ENCODE measurements around the gene TBC1D1. TPM values are rescaled to one million over a fixed set of nuclear protein-coding genes. Genes with fewer than 3 reads are reported as not detected.

The TBC1D1 gene
- polyA plus RNA-seq, 3 donors: 23.3 to 70.0 (median 31.5) TPM

DNA sequence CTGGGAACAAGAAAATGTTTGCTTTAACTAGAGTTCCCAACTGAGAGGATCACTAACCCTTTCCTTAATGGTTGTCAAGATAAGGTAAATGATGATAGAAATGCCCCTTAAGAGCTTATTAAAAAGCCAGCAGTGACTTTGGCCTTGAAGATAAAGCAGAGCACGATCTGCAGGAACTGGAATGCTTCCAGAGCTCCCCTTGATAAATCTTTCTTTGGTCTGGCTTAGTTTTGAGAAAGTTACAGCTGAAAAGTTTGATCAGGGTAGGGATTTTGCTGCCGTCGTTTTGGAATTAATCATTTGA, 133.3 kb downstream of the TBC1D1 start:
- H3K27ac ChIP-seq (ENCODE audit: low read depth in 1 of 2, low read length in 2 of 2): peak overlapping the region in 1 of 2 donors; percentile 80
- no peaks in the 10 kb centered on the region for H3K27me3 ChIP-seq (ENCODE audit: control insufficient read depth in 2 of 2, insufficient read depth in 2 of 2, low read length in 2 of 2)
- H3K36me3 Mint-ChIP-seq: peaks cover 62 to 84% of the 10 kb centered on the region in 2 donors
- peaks cover 10 to 16% of the 10 kb centered on the region in 2 donors for H3K4me1 ChIP-seq (ENCODE audit: control insufficient read depth in 1 of 2, insufficient read depth in 2 of 2, low read length in 2 of 2)
- intact Hi-C loops (cut with micrococcal nuclease): loop anchor here in 1 of 2 donors (5.0 kb wide), 1 partner anchor 52 kb away; no protein-coding TSS in a partner anchor
- peak overlapping the region; percentile 62 to 87 for H3K4me3 Mint-ChIP-seq
- H3K9me3 Mint-ChIP-seq: no peaks in the 10 kb centered on the region
- peaks cover 23% of the 10 kb centered on the region for H3K79me2 ChIP-seq (ENCODE audit: insufficient read depth, low read length)
- peaks cover 58 to 75% of the 10 kb centered on the region in 2 donors for H3K36me3 ChIP-seq (replicated peaks in 1 of 2; ENCODE audit: control insufficient read depth in 1 of 2, insufficient read depth in 2 of 2, low read length in 2 of 2)
- peak overlapping the region; percentile 33 to 72 (median 72) for H3K4me3 ChIP-seq (replicated peaks in 1 of 3; ENCODE audit: low read depth in 2 of 3, low read length in 3 of 3)
- H3K4me1 Mint-ChIP-seq: peaks cover 21% of the 10 kb centered on the region
- no peaks in the 10 kb centered on the region for H4K20me1 ChIP-seq (ENCODE audit: insufficient read depth, low read length)
- no peak for DNase-seq
- 60% methylated on average over 1 of the region's 3 CpGs for WGBS (ENCODE audit: insufficient coverage)
- peak overlapping the region; percentile 62 for H3K4me2 ChIP-seq (replicated peaks; ENCODE audit: extremely low read depth, low read length, poor library complexity, severe bottlenecking)
- peaks cover 0 to 2% (median 0%) of the 10 kb centered on the region in 3 donors for H3K27me3 Mint-ChIP-seq (ENCODE audit: low read depth in 3 of 3)
- H3K27ac Mint-ChIP-seq: peak overlapping the region; percentile 85 to 95 (median 92)
- TF ChIP-seq, protein P1, sequence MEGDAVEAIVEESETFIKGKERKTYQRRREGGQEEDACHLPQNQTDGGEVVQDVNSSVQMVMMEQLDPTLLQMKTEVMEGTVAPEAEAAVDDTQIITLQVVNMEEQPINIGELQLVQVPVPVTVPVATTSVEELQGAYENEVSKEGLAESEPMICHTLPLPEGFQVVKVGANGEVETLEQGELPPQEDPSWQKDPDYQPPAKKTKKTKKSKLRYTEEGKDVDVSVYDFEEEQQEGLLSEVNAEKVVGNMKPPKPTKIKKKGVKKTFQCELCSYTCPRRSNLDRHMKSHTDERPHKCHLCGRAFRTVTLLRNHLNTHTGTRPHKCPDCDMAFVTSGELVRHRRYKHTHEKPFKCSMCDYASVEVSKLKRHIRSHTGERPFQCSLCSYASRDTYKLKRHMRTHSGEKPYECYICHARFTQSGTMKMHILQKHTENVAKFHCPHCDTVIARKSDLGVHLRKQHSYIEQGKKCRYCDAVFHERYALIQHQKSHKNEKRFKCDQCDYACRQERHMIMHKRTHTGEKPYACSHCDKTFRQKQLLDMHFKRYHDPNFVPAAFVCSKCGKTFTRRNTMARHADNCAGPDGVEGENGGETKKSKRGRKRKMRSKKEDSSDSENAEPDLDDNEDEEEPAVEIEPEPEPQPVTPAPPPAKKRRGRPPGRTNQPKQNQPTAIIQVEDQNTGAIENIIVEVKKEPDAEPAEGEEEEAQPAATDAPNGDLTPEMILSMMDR (IDR thresholded peaks at IDR 0.05): no peak
- H2AFZ ChIP-seq (ENCODE audit: insufficient read depth, low read depth, low read length, poor library complexity, severe bottlenecking): peak overlapping the region; percentile 51
- H3K9ac ChIP-seq (ENCODE audit: insufficient read depth, low read length, poor library complexity, severe bottlenecking): peak overlapping the region; percentile 50
- no peaks in the 10 kb centered on the region for H3K9me3 ChIP-seq (replicated peaks in 1 of 2; ENCODE audit: control insufficient read depth in 1 of 2, insufficient read depth in 1 of 2, low read length in 2 of 2)

DNA sequence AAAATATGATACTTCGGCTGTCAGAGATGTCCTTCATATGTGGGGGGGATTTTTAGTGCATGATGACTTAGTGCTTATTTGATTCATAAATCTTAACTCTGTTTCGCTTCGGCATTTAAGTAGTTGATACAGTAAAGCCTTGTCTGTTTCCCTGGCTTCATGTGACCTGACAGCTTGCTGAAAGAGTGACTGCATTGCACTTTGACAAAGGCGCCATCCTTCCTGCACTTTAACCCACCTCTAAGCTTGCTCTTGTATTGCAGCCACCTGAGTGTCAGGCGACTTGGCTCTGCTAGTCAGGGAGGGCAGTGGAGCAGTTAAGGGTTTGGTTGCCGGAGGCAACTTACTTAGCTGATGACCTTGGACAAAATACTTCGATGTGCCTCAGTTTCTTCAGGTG, 134.8 kb downstream of the TBC1D1 start:
- TF ChIP-seq, protein P1 (IDR thresholded peaks at IDR 0.05): no peak
- Histone ChIP-seq H3K4me3 (replicated peaks in 1 of 3; ENCODE audit: low read depth in 2 of 3, low read length in 3 of 3) (no peak overlapping the region), H3K36me3 (replicated peaks in 1 of 2; ENCODE audit: control insufficient read depth in 1 of 2, insufficient read depth in 2 of 2, low read length in 2 of 2) (peaks cover 60 to 83% of the 10 kb centered on the region in 2 donors), H3K9me3 (replicated peaks in 1 of 2; ENCODE audit: control insufficient read depth in 1 of 2, insufficient read depth in 1 of 2, low read length in 2 of 2) (no peaks in the 10 kb centered on the region), H3K27me3 (ENCODE audit: control insufficient read depth in 2 of 2, insufficient read depth in 2 of 2, low read length in 2 of 2) (no peaks in the 10 kb centered on the region), H3K27ac (ENCODE audit: low read depth in 1 of 2, low read length in 2 of 2) (no peak overlapping the region), H2AFZ (ENCODE audit: insufficient read depth, low read depth, low read length, poor library complexity, severe bottlenecking) (no peak overlapping the region), H4K20me1 (ENCODE audit: insufficient read depth, low read length) (no peaks in the 10 kb centered on the region), H3K4me2 (replicated peaks; ENCODE audit: extremely low read depth, low read length, poor library complexity, severe bottlenecking) (no peak overlapping the region), H3K4me1 (ENCODE audit: control insufficient read depth in 1 of 2, insufficient read depth in 2 of 2, low read length in 2 of 2) (peaks cover 10 to 16% of the 10 kb centered on the region in 2 donors), H3K9ac (ENCODE audit: insufficient read depth, low read length, poor library complexity, severe bottlenecking) (no peak overlapping the region), H3K79me2 (ENCODE audit: insufficient read depth, low read length) (peaks cover 20% of the 10 kb centered on the region)
- WGBS (ENCODE audit: insufficient coverage): 100% methylated on average over 3 of the region's 7 CpGs
- peak overlapping the region in 1 of 7 donors; percentile 50 for H3K27ac Mint-ChIP-seq
- intact Hi-C loops (cut with micrococcal nuclease): no loop called here
- no peak for DNase-seq
- peaks cover 24% of the 10 kb centered on the region for H3K4me1 Mint-ChIP-seq
- peaks cover 69 to 86% of the 10 kb centered on the region in 2 donors for H3K36me3 Mint-ChIP-seq
- H3K27me3 Mint-ChIP-seq (ENCODE audit: low read depth in 3 of 3): peaks cover 0 to 2% (median 0%) of the 10 kb centered on the region in 3 donors
- H3K4me3 Mint-ChIP-seq: no peak overlapping the region
- H3K9me3 Mint-ChIP-seq: no peaks in the 10 kb centered on the region

Measured in CD14-positive monocyte (primary cell).